ENCODE data around the gene FEZF2.

DNA sequence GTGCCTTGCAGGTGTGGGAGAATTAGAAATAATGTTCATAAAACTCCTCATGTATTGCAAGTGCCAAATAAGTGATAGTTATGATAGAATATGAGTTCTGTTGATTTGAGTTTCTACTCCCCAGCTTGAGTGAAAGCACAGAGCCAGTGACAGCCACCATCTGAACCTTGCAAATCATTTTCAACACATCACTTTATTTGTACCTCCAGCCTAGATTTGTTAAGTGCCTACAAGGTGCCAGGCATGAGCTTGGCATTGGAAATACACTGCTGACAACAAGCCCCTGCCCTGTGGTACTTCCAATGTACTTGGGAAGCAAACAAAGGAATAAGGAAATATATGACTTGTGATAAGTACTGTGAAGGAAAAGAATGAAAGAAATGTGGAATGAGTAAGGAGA, 17.0 kb downstream of the FEZF2 start:
- TF ChIP-seq CTCF (IDR thresholded peaks at IDR 0.05 in 8 of 11, conservative IDR thresholded peaks at IDR 0.05 in 3 of 11) (no peak), POLR2A (IDR thresholded peaks at IDR 0.05) (no peak)

Measured in spleen (tissue), 7 donors.